GM18511 (cell line): Measurements from ENCODE around the gene LHB.

Source experiments
- ATAC-seq: cut with Tn5 transposase; IDR thresholded peaks from one replicate; pipeline ENCODE4 v1.9.1; 2021; ENCODE audit warnings: mild to moderate bottlenecking, moderate library complexity; ENCODE audit not compliant: unreplicated experiment

Gene LHB

GRCh38 chr19:48986211-48986610, 30.7 kb downstream of the LHB start:
- ATAC-seq, result no peak

- no peak for ATAC-seq
Observed at GRCh38 chr19:48985711-48986110, 31.2 kb downstream of the LHB start.

GRCh38 chr19:48982280-48982679, 34.6 kb downstream of the LHB start:
- ATAC-seq, result no peak

DNA sequence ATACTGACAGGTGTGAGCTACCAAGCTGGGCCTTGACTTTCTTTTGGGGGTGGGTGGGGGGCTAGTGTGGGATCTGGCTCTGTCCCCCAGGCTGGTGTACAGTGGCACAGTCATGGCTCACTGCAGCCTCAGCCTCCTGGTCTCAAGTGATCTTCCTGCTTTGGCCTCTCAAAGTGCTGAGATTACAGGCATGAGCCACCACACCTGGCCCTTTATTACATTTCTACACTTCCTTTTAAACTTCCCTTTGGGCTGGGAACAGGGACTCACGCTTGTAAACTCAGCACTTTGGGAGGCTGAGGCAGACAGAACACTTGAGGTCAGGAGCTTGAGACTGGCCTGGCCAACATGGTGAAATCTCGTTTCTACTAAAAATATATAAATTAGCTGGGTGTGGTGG, 39.8 kb downstream of the LHB start:
- no peak for ATAC-seq

DNA sequence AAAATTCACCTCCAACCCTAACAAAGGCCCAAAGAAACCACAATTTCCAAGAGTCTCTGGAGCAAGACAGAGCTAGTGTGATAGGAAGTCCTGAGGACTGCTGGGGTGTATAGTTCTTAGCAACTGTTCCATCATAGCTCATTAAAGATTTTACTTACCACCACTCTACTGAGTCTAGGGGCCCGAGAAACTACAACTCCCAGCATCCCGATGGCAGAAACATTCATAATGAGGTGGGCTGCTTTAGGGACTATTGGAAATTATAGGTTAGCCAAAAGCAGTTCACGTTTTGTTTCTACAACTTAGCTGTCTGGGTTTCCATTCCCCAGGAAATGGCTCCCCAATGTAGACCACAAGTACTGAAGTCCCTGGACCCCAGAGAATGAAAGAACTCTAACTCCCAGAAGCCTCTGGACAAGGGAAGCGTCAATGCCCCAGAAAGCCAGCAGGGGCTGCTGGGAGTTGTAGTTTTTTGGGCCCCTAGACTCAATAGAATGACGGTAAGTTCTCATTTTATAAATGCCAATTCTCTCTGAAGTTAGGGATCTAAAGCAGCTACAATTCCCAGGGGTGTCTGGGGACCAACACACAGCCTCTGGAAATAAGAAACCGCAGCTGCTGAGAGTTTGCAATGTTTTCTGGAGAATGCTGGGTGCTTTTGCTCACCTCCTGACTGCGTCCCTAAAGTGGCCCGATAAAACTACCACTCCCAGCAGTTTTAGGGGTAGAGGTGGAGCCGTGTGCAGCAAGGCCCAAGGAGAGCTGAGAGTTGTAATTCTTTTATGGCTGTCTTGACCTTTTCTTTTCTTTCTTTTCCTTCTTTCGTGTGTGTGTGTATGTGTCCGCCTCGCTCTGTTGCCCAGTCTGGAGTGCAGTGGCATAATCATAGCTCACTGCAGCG, 40.7 kb downstream of the LHB start:
- ATAC-seq, result no peak

- no peak for ATAC-seq
Observed at GRCh38 chr19:48970923-48971395, 45.9 kb downstream of the LHB start.

DNA sequence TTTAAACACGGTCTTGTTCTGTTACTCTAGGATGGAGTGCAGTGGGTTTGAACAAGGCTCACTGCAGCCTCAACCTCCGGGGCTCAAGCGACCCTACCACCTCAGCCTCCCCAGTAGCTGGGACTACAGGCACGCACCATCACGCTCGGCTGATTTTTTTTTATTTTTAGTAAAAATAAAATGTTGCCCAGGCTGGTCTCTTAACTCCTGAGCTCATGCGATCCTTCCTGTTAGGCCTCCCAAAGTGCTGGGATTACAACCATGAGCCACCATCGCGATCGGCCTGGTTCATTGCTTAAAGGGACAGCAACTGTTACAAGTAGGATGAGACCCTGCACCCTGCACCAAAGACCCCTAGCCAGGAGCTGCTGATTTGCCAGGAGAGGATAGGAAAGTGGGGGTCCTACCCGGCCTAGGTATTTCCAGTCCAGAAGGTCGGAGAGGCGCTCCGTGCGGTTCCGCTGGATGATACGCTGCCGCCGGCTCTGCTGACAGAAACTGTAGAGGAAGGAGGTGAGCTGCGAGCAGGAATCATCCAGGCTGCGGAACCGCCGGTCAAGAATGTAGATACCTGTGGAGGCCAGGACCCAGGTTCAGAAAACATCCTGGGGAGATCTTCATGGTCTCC, 46.6 kb downstream of the LHB start:
- ATAC-seq, result no peak

GRCh38 chr19:48969276-48970138, 47.4 kb downstream of the LHB start:
- no peak for ATAC-seq

- ATAC-seq, result no peak
Observed at GRCh38 chr19:48968813-48969218, 48.1 kb downstream of the LHB start.

DNA sequence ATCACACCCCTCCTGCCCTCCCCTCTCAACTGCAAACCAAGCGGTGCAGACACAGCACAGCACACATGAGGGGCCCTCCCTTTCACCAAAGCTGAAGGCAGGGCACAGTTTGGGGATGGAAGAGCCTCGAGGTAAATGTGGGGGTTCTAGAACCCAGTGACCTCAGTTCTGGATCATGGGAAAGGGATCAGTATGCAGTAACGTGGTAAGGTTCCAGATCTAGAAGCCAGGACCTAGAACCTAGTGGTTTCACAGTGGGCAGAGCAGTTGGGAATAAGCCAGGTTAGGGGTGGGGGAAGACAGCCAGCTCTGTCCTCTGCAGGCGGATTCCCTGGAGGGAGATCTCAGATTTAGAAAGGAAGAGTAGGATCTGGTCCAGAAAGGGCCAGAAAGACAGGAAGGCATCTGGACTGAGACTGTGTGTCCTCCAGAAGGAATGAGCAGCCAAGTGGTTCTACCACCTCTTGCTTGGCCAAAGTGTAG, 48.7 kb downstream of the LHB start:
- no peak for ATAC-seq

- no peak for ATAC-seq
Observed at GRCh38 chr19:48967346-48968178, 49.3 kb downstream of the LHB start.

- ATAC-seq, result no peak
Observed at GRCh38 chr19:48966541-48967345, 50.1 kb downstream of the LHB start.
